ENCODE results near the gene SNCG.
"Not testable (repeated sequence)": the region's sequence is repeated elsewhere in the genome, so short reads cannot be mapped to it uniquely, and the experiment has no call there.

SNCG gene

GRCh38 chr10:86978457-86978856 is 20.1 kb downstream of the SNCG start:
- not testable (repeated sequence) for DNase-seq (ENCODE audit: low spot score)

- no peak for DNase-seq (ENCODE audit: low spot score)
Observed at GRCh38 chr10:86979296-86979818, 21.0 kb downstream of the SNCG start.

- DNase-seq (ENCODE audit: low spot score), result peak; percentile 66
Observed at GRCh38 chr10:86979977-86980448, 21.6 kb downstream of the SNCG start.

- not testable (repeated sequence) for DNase-seq (ENCODE audit: low spot score)
Observed at GRCh38 chr10:86981020-86981419, 22.6 kb downstream of the SNCG start.

- DNase-seq (ENCODE audit: low spot score), result no peak
Observed at GRCh38 chr10:86981716-86982115, 23.3 kb downstream of the SNCG start.

- not testable (repeated sequence) for DNase-seq (ENCODE audit: low spot score)
Observed at GRCh38 chr10:86984498-86984897, 26.1 kb downstream of the SNCG start.

GRCh38 chr10:86988520-86988919 is 30.1 kb downstream of the SNCG start:
- DNase-seq (ENCODE audit: low spot score), result no peak

GRCh38 chr10:86991362-86991761 is 33.0 kb downstream of the SNCG start:
- not testable (repeated sequence) for DNase-seq (ENCODE audit: low spot score)

- peak; percentile 17 for DNase-seq (ENCODE audit: low spot score)
Observed at GRCh38 chr10:86992456-86992855, 34.1 kb downstream of the SNCG start.

GRCh38 chr10:86992929-86993328 is 34.5 kb downstream of the SNCG start:
- no peak for DNase-seq (ENCODE audit: low spot score)

- DNase-seq (ENCODE audit: low spot score), result not testable (repeated sequence)
Observed at GRCh38 chr10:86999802-87000403, 41.5 kb downstream of the SNCG start.

GRCh38 chr10:87000491-87000890 is 42.1 kb downstream of the SNCG start:
- DNase-seq (ENCODE audit: low spot score), result no peak

GRCh38 chr10:87007124-87007523 is 48.7 kb downstream of the SNCG start:
- not testable (repeated sequence) for DNase-seq (ENCODE audit: low spot score)

- DNase-seq (ENCODE audit: low spot score), result not testable (repeated sequence)
Observed at GRCh38 chr10:87007674-87008073, 49.3 kb downstream of the SNCG start.

- DNase-seq (ENCODE audit: low spot score), result not testable (repeated sequence)
Observed at GRCh38 chr10:87008303-87008702, 49.9 kb downstream of the SNCG start.

- DNase-seq (ENCODE audit: low spot score), result not testable (repeated sequence)
Observed at GRCh38 chr10:87009134-87009696, 50.8 kb downstream of the SNCG start.

All from AG20443 (cell line).